GM21423 (cell line): Measurements from ENCODE around the gene DMAC2L.
"Not testable (repeated sequence)": the region's sequence is repeated elsewhere in the genome, so short reads cannot be mapped to it uniquely, and the experiment has no call there.

ENCODE experiments used
- ATAC-seq: cut with Tn5 transposase; IDR thresholded peaks from one replicate; pipeline ENCODE4 v1.9.1; 2021; ENCODE audit warnings: mild to moderate bottlenecking, moderate library complexity; ENCODE audit not compliant: unreplicated experiment

The DMAC2L gene

DNA sequence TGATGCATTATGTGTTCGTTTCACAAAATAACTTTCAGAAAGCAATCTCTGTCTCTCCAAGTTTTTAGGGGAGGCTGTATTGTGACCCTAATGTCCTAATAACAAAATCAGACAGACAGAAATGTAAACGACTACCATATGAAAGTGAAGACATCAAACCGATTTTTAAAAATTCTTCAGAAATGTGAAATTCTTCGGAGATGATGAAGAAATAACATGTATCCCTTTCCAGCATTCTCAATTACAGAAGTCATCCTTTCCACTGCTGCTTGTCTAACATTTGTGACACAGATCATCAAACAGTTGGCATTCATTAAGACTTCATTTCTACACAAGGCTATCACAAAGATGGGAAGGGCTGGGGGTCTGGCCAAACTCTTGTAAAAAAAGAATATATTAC is 41.0 kb downstream of the DMAC2L start:
- ATAC-seq = no peak

DNA sequence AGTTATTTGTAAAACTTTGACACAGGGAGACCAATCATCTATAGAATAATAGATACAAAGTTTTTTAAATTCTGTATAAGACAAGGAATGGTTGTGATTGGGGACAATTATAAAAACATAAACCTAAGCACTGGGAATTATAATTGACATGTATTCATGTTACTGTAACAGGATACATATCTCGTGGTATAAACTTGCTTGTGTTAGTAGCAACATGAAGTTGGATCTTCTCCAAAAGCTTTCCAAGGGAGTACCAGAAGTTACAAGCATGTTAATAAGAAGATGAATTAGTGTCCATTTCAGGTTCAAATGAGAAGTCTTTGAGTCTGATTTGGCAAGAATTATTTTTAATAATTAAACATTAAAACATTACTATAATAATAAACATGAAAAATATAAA is 42.4 kb downstream of the DMAC2L start:
- no peak for ATAC-seq

DNA sequence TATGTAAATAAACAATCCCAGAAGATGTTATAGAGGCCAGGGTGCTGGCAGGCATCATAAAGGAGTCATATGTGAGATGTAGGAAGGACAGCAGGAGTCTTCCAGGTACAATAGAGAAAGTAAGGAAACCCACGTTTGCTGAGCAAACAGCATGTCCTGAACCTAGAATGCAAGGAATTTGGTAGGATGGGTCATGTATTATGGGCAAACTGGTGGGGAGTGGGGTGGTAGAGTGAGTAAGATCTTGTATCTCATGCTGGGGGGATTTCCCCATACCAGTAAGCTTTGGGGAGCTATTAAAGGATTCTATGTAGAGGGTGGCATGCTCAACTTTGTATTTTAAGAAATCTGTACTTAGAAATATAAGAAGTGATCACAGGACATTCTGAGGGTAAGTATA is 43.6 kb downstream of the DMAC2L start:
- ATAC-seq = no peak

DNA sequence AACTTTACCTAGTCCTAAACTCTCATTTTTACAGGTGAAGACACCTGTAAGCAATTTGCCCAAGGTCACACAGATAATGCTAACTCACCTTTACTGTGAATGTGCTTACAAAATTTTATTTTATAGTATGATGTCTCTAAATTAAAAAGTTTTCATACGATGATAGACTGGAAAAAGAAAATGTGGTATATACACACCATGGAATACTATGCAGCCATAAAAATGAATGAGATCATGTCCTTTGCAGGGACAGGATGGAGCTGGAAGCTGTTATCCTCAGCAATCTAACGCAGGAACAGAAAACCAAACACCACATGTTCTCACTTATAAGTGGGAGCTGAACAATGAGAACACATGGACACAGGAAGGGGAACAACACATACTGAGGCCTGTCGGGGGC is 44.2 kb downstream of the DMAC2L start:
- not testable (repeated sequence) for ATAC-seq

DNA sequence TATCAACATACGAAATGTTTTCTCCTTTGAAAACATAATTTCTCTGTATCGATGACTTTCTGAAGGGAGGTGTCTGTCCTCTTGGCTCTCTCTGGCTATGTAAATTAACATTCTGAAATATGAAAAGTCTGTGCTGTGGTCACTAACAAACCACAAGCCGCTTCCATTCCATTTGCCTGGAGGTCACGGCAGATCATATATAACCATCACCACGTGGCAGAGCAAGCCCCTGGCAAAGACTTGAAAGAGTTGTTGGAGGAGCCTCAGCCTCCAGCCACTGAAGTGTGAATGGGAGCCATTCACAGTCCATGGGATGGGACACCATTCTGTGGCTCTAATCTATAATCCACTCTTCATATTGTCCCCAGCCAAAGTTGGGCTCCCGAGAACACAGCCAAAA is 45.0 kb downstream of the DMAC2L start:
- ATAC-seq = no peak

DNA sequence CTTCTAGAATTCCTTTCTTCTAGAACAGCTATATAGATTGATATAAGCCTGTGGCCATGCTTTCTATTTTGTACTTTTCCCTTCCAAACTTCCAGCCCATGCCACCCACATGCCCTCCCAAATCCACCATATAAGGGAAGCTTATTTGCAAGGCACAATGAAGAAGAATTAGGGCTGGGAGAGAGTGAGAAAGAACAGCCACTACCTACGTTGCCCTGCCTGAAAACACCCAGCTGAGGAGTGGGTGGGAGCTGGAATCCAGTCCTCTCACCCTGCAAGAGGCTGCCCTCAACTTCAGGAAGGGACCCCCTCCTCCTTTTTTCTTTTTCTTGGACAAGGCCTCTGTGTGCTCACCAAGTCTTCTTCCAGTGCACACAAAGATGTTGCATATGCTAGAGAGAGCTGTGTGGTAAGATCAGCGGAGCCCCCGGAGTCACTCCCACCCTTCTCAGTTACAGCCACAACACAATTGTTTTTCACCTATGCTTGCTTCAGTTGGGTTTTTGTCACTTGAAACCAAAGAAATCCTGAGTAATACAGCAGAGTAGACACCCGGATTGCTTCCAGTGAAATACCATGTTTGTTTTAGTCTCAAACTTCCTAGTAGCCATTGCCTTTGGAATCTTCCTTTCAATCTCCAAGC is 45.8 kb downstream of the DMAC2L start:
- ATAC-seq = no peak

DNA sequence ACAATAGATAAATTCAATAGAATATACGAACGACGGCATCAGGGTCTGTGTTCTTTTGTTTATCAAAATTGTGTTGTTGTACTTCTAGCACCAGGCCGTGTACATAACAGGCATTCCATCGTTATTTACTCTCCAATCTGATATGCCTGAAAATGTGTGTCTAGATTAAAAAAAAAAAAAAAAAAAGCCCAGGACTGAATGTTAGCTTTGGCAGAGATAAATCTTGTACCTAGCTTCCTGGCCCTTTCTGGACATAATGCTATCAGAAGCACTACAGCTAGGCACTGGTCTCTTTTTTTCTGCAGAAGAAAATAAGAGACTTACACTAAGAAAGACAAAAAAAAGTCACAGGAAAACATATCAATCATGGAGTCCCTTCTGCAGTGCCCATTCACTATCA is 47.5 kb downstream of the DMAC2L start:
- no peak for ATAC-seq

DNA sequence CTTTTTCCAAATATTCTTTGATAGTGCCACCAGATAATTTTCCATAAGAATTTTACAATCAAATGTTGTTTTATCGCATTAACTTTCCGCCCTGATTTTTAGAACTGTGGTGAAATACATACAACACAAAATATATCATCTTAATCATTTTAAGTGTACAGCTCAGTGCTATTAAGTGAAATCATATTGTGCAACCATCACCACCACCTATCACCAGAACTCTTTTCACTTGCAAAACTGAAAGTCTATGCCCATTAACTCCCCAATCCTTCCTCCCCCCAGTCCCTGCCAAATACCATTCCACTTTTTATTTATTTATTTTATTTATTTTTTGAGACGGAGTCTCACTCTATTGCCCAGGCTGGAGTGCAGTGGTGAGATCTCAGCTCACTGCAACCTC is 48.0 kb downstream of the DMAC2L start:
- ATAC-seq = no peak

DNA sequence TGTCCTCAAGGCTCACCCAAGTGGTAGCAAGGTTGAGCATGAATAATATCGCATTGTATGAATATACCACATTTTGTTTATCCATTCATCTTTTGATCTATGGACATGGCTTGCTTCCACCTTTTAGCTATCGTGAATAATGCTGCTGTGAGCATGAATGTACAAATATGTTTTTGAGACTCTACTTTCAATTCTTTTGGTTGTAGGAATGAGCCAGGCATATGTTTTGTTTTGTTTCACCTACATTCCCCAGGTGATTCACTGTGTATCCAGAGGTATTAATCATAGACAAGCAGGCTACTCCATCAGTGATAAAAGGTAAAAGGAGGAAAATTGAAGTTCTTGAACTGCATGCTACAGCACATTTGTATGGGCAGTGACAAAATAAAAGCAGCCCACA is 48.7 kb downstream of the DMAC2L start:
- ATAC-seq = no peak

DNA sequence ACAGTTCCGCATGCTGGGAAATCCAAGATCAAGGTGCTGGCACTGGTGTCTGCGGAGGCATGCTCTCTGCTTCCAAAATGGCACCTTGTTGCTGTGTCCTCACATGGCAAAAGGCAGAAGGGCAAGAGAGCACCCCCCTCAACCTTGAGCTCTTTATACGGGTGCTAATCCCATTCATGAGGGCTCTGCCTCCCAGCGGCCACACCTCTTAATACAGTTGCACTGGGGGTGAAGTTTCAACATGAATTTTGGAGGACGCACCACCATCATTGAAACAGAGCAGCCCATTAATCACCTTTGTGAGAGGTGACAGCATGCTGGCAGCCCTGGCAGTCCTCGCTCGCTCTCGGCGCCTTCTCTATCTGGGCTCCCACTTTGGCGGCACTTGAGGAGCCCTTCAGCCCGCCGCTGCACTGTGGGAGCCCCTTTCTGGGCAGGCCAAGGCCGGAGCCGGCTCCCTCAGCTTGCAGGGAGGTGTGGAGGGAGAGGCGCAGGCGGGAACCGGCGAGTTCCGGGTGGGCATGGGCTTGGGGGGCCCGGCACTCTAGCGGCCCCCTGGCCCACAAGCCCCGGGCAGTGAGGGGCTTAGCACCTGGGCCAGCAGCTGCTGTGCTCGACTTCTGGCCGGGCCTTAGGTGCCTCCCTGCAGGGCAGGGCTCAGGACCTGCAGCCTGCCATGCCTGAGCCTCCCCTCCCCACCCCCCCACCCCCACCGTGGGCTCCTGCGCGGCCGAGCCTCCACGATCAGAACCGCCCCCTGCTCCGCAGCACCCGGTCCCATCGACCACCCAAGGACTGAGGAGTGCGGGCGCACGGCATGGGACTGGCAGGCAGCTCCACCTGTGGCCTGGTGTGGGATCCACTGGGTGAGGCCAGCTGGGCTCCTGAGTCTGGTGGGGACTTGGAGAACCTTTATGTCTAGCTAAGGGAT is 49.6 kb downstream of the DMAC2L start:
- not testable (repeated sequence) for ATAC-seq

DNA sequence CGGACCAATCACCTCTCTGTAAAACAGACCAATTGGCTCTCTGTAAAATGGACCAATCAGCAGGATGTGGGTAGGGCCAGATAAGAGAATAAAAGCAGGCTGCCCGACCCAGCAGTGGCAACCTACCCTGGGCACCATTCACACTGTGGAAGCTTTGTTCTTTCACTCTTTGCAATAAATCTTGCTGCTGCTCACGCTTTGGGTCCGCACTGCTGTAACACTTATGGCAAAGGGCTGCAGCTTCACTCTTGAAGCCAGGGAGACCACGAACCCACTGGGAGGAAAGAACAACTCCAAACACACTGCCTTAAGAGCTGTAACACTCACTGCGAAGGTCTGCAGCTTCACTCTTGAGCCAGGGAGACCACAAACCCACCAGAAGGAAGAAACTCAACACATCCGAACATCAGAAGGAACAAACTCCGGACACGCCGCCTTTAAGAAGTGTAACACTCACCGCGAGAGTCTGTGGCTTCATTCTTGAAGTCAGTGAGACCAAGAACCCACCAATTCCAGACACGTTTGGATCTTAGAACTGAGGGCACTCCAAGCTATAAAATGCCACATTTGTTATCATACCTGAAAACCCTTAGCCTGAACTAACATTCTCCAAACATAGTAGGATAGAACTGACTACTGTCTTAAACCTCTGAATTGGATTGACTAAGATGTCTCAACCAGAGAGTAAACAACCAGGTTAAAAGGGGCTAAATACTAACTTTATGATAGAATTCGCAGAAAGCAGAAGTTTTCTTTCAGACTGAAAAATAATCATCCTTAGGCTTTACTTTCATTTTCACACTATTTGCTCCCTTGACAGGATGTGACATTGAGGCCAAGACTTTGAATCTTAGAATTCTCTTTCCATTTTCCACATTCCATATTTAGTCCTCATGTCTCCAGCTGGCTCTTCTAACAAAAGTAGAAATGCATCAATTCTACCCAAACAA is 50.9 kb downstream of the DMAC2L start:
- ATAC-seq = peak; percentile 15

DNA sequence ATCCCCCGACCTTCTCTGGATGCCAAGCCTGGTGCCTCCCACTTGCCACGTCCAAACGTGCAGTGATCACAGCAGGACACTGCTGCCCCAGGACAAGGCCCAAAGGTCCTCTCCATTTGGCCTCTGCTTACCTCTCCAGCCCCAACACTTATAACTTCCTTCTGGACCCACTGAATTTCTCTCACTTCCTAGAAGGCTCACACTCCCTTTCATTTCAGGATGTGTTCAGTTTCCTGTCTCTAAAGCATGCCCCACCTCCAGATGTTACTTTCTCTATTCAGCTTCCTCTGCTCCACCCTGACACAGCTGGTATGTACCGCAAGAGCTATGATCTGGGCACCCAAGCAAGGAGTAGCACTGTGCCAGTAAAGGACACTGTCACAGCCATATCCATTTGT is 51.6 kb downstream of the DMAC2L start:
- ATAC-seq = peak; percentile 96

DNA sequence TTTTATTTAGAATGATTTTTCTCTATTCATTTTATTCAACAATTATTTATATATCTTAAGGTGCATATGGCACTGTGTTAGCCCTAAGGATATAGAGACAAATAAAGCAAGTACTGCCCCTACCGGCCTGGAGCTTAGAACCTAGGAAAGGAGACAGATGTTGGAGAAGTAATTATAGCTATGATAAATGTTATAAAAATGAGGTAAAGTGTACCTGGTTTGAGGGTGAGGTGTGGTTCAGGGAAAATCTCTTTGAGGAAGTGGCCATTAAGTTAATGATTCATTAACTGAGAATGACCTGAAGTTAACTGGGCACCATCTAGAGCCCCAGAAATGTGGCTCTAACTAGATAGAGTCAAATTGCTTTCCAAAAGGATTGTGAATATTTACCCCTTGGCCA is 52.7 kb downstream of the DMAC2L start:
- ATAC-seq = peak; percentile 30

DNA sequence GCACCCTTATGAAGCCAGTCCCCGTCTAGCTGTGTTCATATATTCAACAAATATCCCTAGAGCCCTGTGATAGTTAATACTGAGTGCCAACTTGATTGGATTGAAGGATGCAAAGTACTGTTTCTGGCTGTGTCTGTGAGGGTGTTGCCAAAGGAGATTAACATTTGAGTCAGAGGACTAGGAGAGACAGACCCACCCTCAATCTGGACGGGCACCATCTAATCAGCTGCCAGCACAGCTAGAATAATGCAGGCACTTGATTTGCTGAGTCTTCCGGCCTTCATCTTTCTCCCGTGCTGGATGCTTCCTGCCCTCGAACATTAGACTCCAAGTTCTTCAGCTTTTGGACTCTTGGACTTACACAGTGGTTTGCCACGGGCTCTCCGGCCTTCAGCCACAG is 53.4 kb downstream of the DMAC2L start:
- ATAC-seq = not testable (repeated sequence)

DNA sequence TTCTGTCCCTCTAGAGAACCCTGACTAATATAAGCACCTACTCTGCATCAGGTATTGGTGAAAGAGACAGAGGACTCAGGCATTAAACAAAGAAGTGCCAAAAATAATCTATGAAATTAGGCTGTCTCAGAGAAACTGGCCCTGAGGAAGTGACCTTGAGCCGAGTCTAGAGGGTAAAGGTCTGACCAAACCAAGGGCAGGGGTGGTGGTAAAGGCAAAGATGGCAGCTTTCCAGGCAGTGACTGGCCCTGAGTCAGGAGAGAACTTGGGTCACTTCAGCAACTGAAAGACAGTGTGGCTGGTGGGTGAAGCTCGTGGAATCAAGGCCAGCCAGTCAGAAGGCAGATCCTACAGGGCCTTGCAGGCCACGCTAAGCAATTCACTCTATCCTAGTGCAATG is 54.0 kb downstream of the DMAC2L start:
- ATAC-seq = no peak

DNA sequence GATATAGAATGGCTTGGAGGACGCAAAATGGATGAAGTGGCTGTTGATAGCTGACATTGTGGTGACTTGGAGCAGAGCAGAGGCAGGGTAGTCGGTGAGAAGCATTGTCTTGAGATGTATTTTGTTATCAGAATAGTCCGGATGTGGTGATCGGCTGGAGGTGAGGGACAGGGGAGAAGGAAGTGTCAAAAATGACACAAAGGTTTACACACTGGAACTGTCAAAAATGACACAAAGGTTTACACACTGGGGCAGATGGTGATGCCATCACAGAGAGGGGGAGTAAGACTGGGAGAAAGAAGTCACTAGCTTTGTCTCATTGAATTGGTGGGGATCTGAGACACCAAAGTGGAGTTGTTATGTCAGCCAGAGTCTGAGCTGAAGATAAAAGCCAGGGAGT is 54.5 kb downstream of the DMAC2L start:
- ATAC-seq = no peak

DNA sequence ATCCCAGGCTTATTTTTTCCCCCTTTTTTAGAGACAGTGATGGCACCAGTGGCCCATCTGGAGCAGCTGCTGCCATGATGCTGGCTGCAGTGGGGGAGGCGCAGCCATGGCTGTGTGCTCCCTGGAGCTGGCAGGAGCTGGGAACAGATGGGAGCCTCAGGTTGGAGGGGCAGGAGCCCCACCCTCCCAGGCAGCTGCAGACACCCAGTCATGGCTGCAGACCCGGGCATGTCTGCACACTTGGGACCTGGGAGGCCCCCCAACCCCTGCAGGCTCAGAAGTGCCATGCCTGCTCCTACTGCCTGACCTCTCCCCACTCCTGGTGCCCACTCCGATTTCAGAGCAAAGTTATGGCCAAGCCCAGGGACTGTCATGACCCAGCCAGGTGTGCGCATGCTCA is 59.4 kb downstream of the DMAC2L start:
- no peak for ATAC-seq

DNA sequence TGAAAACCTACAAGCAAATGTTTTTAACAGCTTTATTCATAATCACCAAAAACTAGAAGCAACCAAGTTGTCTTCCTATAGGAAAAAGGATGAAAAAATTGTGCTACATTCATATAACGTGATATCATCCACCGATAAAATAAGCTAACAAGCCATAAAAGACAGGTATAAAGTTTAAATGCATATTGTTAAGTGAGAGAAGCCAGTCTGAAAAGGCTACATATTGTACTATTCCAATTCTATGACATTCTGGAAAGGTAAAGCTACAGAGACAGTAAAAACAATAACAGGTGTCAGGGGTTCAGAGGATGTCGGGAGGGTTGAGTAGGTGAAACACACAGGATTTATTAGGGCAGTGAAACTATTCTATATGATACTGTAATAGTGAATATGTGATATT is 61.8 kb downstream of the DMAC2L start:
- ATAC-seq = no peak

DNA sequence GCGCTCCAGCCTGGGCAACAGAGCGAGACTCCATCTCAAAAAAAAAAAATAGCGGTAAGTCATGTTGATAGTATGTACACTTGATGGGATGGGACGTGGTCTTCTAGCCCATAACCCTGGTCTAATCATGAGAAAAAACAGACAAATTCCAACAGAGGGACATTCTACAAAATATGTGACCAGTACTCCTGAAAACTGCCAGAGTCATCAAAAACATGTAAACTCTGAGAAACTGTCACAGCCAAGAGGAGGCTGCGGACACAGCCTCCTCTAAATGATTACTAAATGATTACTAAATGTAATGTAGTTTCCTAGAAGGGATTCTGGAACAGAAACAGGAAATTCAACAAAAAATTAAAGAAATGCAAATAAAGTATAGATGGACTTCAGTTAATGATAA is 63.6 kb downstream of the DMAC2L start:
- ATAC-seq = no peak
